H1 (cell line): Measurements from ENCODE around the gene PCED1B. TPM values are rescaled to one million over a fixed set of nuclear protein-coding genes. Genes with fewer than 3 reads are reported as not detected.

Experiments
- CTCF ChIA-PET: fragments of 300-600 bp; sonication (Branson Sonifier 250); formaldehyde crosslinking; loops from one replicate; lab custom pipeline; 2021; ENCODE audit not compliant: partially characterized antibody; lab: Charles Lee
- POLR2A ChIA-PET: fragments of 300-600 bp; sonication (Branson Sonifier 250); formaldehyde crosslinking; loops from one replicate; lab custom pipeline; 2021; ENCODE audit warnings: inconsistent platforms; ENCODE audit not compliant: partially characterized antibody; lab: Charles Lee
- DNase-seq, 2 experiments: peaks; one replicate each; pipeline versions ENCODE4 v3.0.0 to v3.0.0-alpha.2; 2010 to 2022; ENCODE audit warnings: low spot score in 2 of 2, low read depth in 1 of 2, mixed read lengths in 1 of 2
- FAIRE-seq: peaks from 2 replicates; lab custom pipeline; 2011; peaks lifted over from hg19 to GRCh38; lab: Jason Lieb, UNC
- H2AFZ ChIP-seq: 2 replicates; pipeline ENCODE4 v1.8.1; 2012; ENCODE audit warnings: low read length, inconsistent platforms
- H2AK5ac ChIP-seq: 2 replicates; pipeline ENCODE4 v1.6.1; 2013; ENCODE audit warnings: low read depth, low read length
- H2BK120ac ChIP-seq: replicated peaks from 2 replicates; pipeline ENCODE3; 2013; ENCODE audit warnings: low read depth, low read length, inconsistent platforms
- H2BK12ac ChIP-seq: 2 replicates; pipeline ENCODE4 v1.6.1; 2013; ENCODE audit warnings: low read depth, low read length
- H2BK15ac ChIP-seq: 2 replicates; pipeline ENCODE4 v1.6.1; 2013; ENCODE audit warnings: low read length
- H2BK20ac ChIP-seq: 2 replicates; pipeline ENCODE4 v1.6.1; 2013; ENCODE audit warnings: low read length
- H2BK5ac ChIP-seq: 2 replicates; pipeline ENCODE4 v1.6.1; 2013; ENCODE audit warnings: low read depth, low read length
- H3K14ac ChIP-seq: 2 replicates; pipeline ENCODE4 v1.6.1; 2013; ENCODE audit warnings: inconsistent platforms; ENCODE audit not compliant: insufficient read length
- H3K18ac ChIP-seq: 2 replicates; pipeline ENCODE4 v1.6.1; 2013; ENCODE audit warnings: low read length; ENCODE audit errors: extremely low read depth
- H3K23ac ChIP-seq: 2 replicates; pipeline ENCODE4 v1.6.1; 2013; ENCODE audit warnings: inconsistent platforms; ENCODE audit not compliant: insufficient read length
- H3K23me2 ChIP-seq: 2 replicates; pipeline ENCODE4 v1.6.1; 2013; ENCODE audit warnings: low read depth, low read length
- H3K27ac ChIP-seq: 2 replicates; pipeline ENCODE4 v1.6.1; 2011; ENCODE audit warnings: low read depth, low read length, inconsistent platforms
- H3K27me3 ChIP-seq, 4 experiments: replicated peaks in 1 of 4; 1 replicate in 1 of 4; 2 replicates in 3 of 4; pipeline versions ENCODE4 v1.6.1 to v1.8.1; 2011 to 2013; ENCODE audit warnings: low read length in 3 of 4, mild to moderate bottlenecking in 3 of 4, inconsistent platforms in 2 of 4, mixed read lengths in 2 of 4, moderate library complexity in 1 of 4; ENCODE audit not compliant: control insufficient read depth in 3 of 4, insufficient read depth in 3 of 4; ENCODE audit errors: extremely low read depth in 1 of 4
- H3K36me3 ChIP-seq, 4 experiments: 2 replicates each; pipeline versions ENCODE4 v1.6.1 to v1.8.1; 2011 to 2013; ENCODE audit warnings: mild to moderate bottlenecking in 4 of 4, low read length in 3 of 4, moderate library complexity in 2 of 4, control low read depth in 1 of 4, inconsistent platforms in 1 of 4; ENCODE audit not compliant: insufficient read depth in 4 of 4, control insufficient read depth in 2 of 4
- H3K4ac ChIP-seq: replicated peaks from 2 replicates; pipeline ENCODE3; 2013; ENCODE audit warnings: low read length, low read depth, mixed read lengths, inconsistent platforms; ENCODE audit not compliant: insufficient read length
- H3K4me1 ChIP-seq, 4 experiments: replicated peaks in 1 of 4; 1 replicate in 1 of 4; 2 replicates in 3 of 4; pipeline versions ENCODE4 v1.6.1 to v1.8.1; 2011 to 2013; ENCODE audit warnings: low read length in 3 of 4, inconsistent platforms in 2 of 4, mixed read lengths in 1 of 4; ENCODE audit not compliant: insufficient read depth in 4 of 4, control insufficient read depth in 3 of 4
- H3K4me2 ChIP-seq, 2 experiments: 2 replicates each; pipeline versions ENCODE4 v1.6.1 to v1.8.1; 2011 to 2013; ENCODE audit warnings: low read depth in 2 of 2, low read length in 2 of 2, control low read depth in 1 of 2, inconsistent platforms in 1 of 2, mild to moderate bottlenecking in 1 of 2; ENCODE audit not compliant: insufficient read depth in 1 of 2
- H3K4me3 ChIP-seq, 4 experiments: fragments of 200-600, 300-600 bp in 1 of 4; sonication (generic), shearing (Covaris generic), sonication (Bioruptor Twin) in 1 of 4; 2 replicates each; pipeline versions ENCODE4 v1.5.1 to v1.8.1; 2011 to 2016; ENCODE audit warnings: low read length in 4 of 4, low read depth in 3 of 4, control low read depth in 2 of 4, inconsistent platforms in 2 of 4, mild to moderate bottlenecking in 2 of 4, mixed read lengths in 1 of 4, moderate library complexity in 1 of 4; ENCODE audit not compliant: insufficient read depth in 2 of 4; ENCODE audit errors: extremely low read depth in 1 of 4
- H3K56ac ChIP-seq: replicated peaks from 2 replicates; pipeline ENCODE3; 2013; ENCODE audit warnings: low read depth, mild to moderate bottlenecking, mixed read lengths, low read length, inconsistent platforms; ENCODE audit not compliant: insufficient read length
- H3K79me1 ChIP-seq: 2 replicates; pipeline ENCODE4 v1.6.1; 2013; ENCODE audit warnings: low read depth, low read length, control low read depth
- H3K79me2 ChIP-seq, 2 experiments: 2 replicates each; pipeline versions ENCODE4 v1.6.1 to v1.8.1; 2012 to 2013; ENCODE audit warnings: low read length in 2 of 2, mild to moderate bottlenecking in 2 of 2, inconsistent platforms in 1 of 2; ENCODE audit not compliant: insufficient read depth in 2 of 2, control insufficient read depth in 1 of 2
- H3K9ac ChIP-seq, 4 experiments: replicated peaks in 1 of 4; 1 replicate in 1 of 4; 2 replicates in 3 of 4; pipeline versions ENCODE4 v1.6.1 to v1.8.1; 2011 to 2013; ENCODE audit warnings: low read depth in 3 of 4, low read length in 3 of 4, control low read depth in 2 of 4, mild to moderate bottlenecking in 2 of 4, moderate library complexity in 2 of 4, inconsistent platforms in 1 of 4; ENCODE audit errors: extremely low read depth in 1 of 4
- H3K9me3 ChIP-seq, 2 experiments: 2 replicates each; pipeline versions ENCODE4 v1.6.1 to v1.8.1; 2012 to 2013; ENCODE audit warnings: mild to moderate bottlenecking in 2 of 2, moderate library complexity in 2 of 2, control low read depth in 1 of 2, inconsistent platforms in 1 of 2, low read depth in 1 of 2, low read length in 1 of 2, mixed read lengths in 1 of 2; ENCODE audit not compliant: insufficient read depth in 2 of 2
- H4K20me1 ChIP-seq, 2 experiments: replicated peaks in 1 of 2; 2 replicates each; pipeline versions ENCODE3 to v1.8.1; 2011 to 2013; ENCODE audit warnings: inconsistent platforms in 2 of 2, low read length in 2 of 2, mild to moderate bottlenecking in 1 of 2; ENCODE audit not compliant: insufficient read depth in 2 of 2, control insufficient read depth in 1 of 2
- H4K5ac ChIP-seq: 2 replicates; pipeline ENCODE4 v1.6.1; 2013; ENCODE audit warnings: low read length, low read depth, mixed read lengths, inconsistent platforms; ENCODE audit not compliant: insufficient read length
- H4K8ac ChIP-seq: 2 replicates; pipeline ENCODE4 v1.8.0; 2013; ENCODE audit warnings: mild to moderate bottlenecking, moderate library complexity, low read length, inconsistent platforms; ENCODE audit not compliant: insufficient read depth; ENCODE audit errors: extremely low read depth
- H4K91ac ChIP-seq: replicated peaks from 2 replicates; pipeline ENCODE3; 2013; ENCODE audit warnings: low read length, mixed read lengths, inconsistent platforms; ENCODE audit not compliant: insufficient read length
- RNF2 ChIP-seq: fragments of 200-900, 300-1000 bp; sonication (generic); IDR thresholded peaks from 2 replicates; pipeline ENCODE4 v1.7.1; 2016; ENCODE audit warnings: borderline replicate concordance, low read depth, mild to moderate bottlenecking, antibody characterized with exemption, low read length; ENCODE audit not compliant: poor library complexity, severe bottlenecking; ENCODE audit errors: missing control alignments
- SP2 ChIP-seq: IDR thresholded peaks from 2 replicates; pipeline ENCODE4 v1.6.1; 2012; ENCODE audit warnings: mild to moderate bottlenecking, low read length, inconsistent platforms
- WGBS, 2 experiments: shearing (Covaris generic) in 1 of 2; methylation state at CpG; one replicate each; pipeline versions ENCODE4 v1.1.6 to v1.1.7; 2013 to 2015; ENCODE audit warnings: low lambda C conversion rate in 2 of 2, mixed read lengths in 2 of 2, inconsistent platforms in 1 of 2, low coverage in 1 of 2, missing lambda C conversion rate in 1 of 2; ENCODE audit not compliant: insufficient replicate concordance in 2 of 2, insufficient coverage in 1 of 2, insufficient read length in 1 of 2; ENCODE audit errors: extremely low coverage in 1 of 2, missing lambda C conversion rate in 1 of 2; 5-methylcytosine and 5-hydroxymethylcytosine counted together
- polyA plus RNA-seq, 7 experiments: library from polyadenylated mRNA; depleted of rRNA in 3 of 7; stranded (reverse) in 5 of 7; unstranded in 2 of 7; fragments of >200 nt in 5 of 7; fragments of 200-250 nt in 2 of 7; gene quantifications; 1 replicate in 5 of 7; 2 replicates in 1 of 7; 4 replicates in 1 of 7; pipeline versions ENCODE4 v1.2.1 to v1.2.3, GENCODE V29; 2011 to 2013; ENCODE audit warnings: missing spikeins in 2 of 7, mixed read lengths in 2 of 7
- total RNA-seq: library from RNA; stranded (reverse); fragmentation: NEBNext Ultra II Directional; extraction: Animal tissue kit (Norgen Biotek cat#: 25700); gene quantifications from 2 replicates; pipeline ENCODE4 v1.2.1, GENCODE V29; 2021

The PCED1B gene
- total and polyA plus RNA-seq, 2 of the 8 experiments (the other 6 are each of a cell fraction or from before 2014, with no cell fraction given) = 4.7 to 5.4 TPM

GRCh38 chr12:47145188-47145587 is 65.8 kb downstream of the PCED1B start:
- Histone ChIP-seq H4K91ac (no peak overlapping the region), H3K27ac (no peak overlapping the region), H3K9me3 (no peaks in the 10 kb centered on the region), H2AK5ac (no peak overlapping the region), H3K56ac (no peak overlapping the region), H3K18ac (no peak overlapping the region), H3K23me2 (no peaks in the 10 kb centered on the region), H4K8ac (no peak overlapping the region), H2AFZ (no peak overlapping the region), H3K36me3 (no peaks in the 10 kb centered on the region), H3K9ac (no peak overlapping the region), H3K4me1 (0 out of 7 replicates have a peak, but pooled peaks cover 0 to 2% (median 0%) of the 10 kb centered on the region in 4 experiments), H3K23ac (no peak overlapping the region), H3K79me1 (no peaks in the 10 kb centered on the region), H3K4ac (no peak overlapping the region), H3K27me3 (peaks cover 0 to 2% (median 0%) of the 10 kb centered on the region in 4 experiments; a peak in 1 of 7 replicates), H2BK5ac (no peak overlapping the region), H2BK20ac (no peak overlapping the region), H3K4me2 (no peak overlapping the region), H3K4me3 (no peak overlapping the region), H4K20me1 (no peaks in the 10 kb centered on the region), H2BK12ac (no peak overlapping the region), H3K79me2 (no peaks in the 10 kb centered on the region), H4K5ac (no peak overlapping the region), H2BK15ac (no peak overlapping the region), H2BK120ac (no peak overlapping the region), H3K14ac (no peak overlapping the region)
- FAIRE-seq (no peak), DNase-seq (no peak)
- CTCF ChIA-PET = interaction anchor here (1.6 kb wide), 1 partner anchor 10 kb away, joined by 3 read pairs; no protein-coding TSS in a partner anchor
- TF ChIP-seq RNF2 (no peak), SP2 (no peak)
- POLR2A ChIA-PET = no interaction called here
- WGBS, 2 experiments = 86% methylated on average over 4 of the region's 4 CpGs; no CpG with 5 or more reads in 1 of the 2 experiments
